Measurements from ENCODE around the gene SPATA46. TPM values are rescaled to one million over a fixed set of nuclear protein-coding genes. Genes with fewer than 3 reads are reported as not detected.
"Not testable (repeated sequence)": the region's sequence is repeated elsewhere in the genome, so short reads cannot be mapped to it uniquely, and the experiment has no call there.

The SPATA46 gene, protein sequence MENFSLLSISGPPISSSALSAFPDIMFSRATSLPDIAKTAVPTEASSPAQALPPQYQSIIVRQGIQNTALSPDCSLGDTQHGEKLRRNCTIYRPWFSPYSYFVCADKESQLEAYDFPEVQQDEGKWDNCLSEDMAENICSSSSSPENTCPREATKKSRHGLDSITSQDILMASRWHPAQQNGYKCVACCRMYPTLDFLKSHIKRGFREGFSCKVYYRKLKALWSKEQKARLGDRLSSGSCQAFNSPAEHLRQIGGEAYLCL
- total RNA-seq (2014; rRNA removed; shearing (Covaris generic)): not detected in 2 replicates

DNA sequence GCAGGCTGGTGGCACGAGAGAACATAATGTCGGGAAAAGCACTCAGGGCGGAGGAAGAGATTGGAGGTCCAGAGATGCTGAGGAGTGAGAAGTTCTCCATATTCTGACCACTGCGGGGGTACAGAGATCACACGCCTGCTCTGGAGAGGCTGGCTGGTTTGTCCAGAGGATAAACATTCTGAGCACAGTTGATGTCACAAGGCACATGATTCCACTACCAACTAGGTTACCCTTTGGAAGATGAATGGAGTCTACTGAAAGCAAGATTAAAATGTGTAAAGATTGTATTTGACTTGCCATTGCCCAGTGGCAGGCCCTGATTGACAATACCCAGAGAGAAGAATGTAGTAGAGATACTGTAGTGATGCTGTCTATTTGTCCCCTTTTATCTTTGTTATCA is at the start of gene SPATA46:
SPATA46 (minus strand) TSS at position 164 of the 400 bp plus-strand sequence; CDS start at position 100, 64 bp downstream.
- Histone ChIP-seq H3K4me3 (no peak within 1 kb of the TSS), H3K27me3 (replicated peaks) (no peaks in the 10 kb centered on the region), H3K4me1 (replicated peaks) (peaks cover 8% of the 10 kb centered on the region), H3K27ac (no peak within 1 kb of the TSS), H3K36me3 (no peaks in the 10 kb centered on the region), H3K9me3 (replicated peaks) (no peaks in the 10 kb centered on the region)
- DNase-seq (ENCODE audit: low read depth in 1 of 2, low spot score in 2 of 2): no peak

DNA sequence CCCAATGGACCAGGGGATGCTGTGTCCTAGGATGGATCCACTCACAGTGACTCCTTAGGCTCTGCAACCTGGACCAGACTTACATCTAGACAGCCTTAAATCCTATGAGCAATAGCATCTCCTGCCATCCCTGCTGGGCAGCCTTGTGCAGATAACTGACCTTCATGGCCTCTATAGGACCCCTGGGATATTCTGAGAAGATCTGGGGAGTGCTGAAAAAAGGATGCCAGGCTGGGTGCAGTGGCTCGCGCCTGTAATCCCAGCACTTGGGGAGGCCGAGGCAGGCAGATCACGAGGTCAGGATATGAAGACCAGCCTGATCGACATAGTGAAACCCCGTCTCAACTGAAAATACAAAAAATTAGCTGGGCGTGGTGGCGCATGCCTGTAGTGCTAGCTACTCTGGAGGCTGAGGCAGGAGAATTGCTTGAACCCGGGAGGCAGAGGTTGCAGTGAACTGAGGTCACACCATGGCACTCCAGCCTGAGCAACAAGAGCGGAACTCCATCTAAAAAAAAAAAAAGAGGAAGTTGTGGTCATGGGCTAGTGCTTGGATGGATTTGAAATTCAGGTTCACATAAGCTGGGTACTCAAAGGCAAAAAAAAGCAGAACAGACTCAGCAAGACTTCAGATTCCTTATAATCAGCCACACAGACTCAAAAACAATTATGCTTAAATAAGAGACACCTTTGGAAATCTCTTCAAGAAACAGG is 46.2 kb upstream of the SPATA46 start:
- H3K27me3 ChIP-seq (replicated peaks): no peaks in the 10 kb centered on the region
- H3K4me1 ChIP-seq (replicated peaks): no peaks in the 10 kb centered on the region
- no peak overlapping the region for H3K4me3 ChIP-seq
- no peak for DNase-seq (ENCODE audit: low read depth in 1 of 2, low spot score in 2 of 2)
- H3K36me3 ChIP-seq: no peaks in the 10 kb centered on the region
- H3K9me3 ChIP-seq (replicated peaks): 0 out of 2 replicates have a peak, but pooled peaks cover 4% of the 10 kb centered on the region
- H3K27ac ChIP-seq: no peak overlapping the region

DNA sequence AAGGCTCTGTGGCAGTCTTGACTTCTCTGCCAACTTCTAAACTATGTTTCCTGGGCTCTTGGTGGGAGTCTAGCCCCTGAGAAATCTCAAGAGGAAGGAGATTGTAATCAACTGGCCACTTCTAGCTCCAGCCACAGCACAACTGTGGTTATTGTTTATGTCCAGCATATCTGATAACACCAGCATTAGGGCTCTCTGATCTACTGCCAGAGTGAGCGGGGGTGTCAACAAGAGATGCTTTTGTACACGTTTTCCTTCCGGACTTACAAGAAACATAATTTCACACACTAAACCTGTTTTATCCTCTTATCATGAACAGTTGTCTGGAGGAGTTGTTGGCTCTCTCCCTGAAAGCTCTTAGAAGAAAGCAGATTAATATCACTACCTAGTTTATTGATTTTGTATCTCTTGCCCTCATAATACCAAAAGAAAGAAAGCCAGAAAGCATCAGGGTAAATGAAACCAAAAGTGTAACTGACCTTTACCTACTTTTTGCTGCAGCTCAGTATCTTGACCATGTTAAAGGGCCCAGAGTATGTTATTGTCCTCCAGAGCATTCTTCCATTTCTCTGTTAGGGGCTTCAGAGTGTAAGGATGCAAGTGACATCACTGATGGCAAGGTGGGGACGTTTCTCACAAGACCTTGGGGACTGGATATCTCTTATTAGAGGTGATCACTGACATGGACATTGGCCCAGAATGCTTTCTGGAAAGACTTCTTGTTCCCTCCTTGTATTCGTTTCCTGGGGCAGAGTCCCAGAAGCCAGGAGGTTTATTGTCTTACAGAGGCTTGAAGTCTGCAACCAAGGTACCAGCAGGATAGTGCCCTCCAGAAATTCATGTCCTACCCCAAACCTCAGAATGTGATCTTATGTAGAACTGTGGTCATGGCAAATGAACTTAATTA is 44.9 kb upstream of the SPATA46 start:
- no peak overlapping the region for H3K27ac ChIP-seq
- DNase-seq (ENCODE audit: low read depth in 1 of 2, low spot score in 2 of 2): no peak
- H3K4me3 ChIP-seq: no peak overlapping the region
- 0 out of 2 replicates have a peak, but pooled peaks cover 4% of the 10 kb centered on the region for H3K9me3 ChIP-seq (replicated peaks)
- no peaks in the 10 kb centered on the region for H3K4me1 ChIP-seq (replicated peaks)
- no peaks in the 10 kb centered on the region for H3K27me3 ChIP-seq (replicated peaks)
- no peaks in the 10 kb centered on the region for H3K36me3 ChIP-seq

DNA sequence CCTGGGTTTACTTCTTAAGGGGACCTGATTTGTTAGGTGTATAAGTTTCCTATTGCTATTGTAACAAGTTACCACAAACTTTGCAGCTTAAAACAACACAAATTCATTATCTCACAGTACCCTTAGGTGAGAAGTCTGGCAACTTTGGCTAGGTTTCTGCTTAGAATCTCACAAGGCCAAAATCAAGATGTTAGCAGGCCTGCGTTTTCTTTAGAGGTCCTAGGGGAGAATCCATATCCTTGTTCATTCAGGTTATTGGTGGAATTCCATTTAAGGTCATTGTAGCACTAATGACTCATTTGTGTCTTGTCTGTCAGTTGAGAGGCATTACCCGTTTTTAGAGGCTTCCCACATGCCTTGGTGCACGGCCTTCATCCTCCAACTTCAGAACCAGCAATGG is 43.5 kb upstream of the SPATA46 start:
- no peaks in the 10 kb centered on the region for H3K36me3 ChIP-seq
- H3K4me3 ChIP-seq: no peak overlapping the region
- H3K27me3 ChIP-seq (replicated peaks): no peaks in the 10 kb centered on the region
- DNase-seq (ENCODE audit: low read depth in 1 of 2, low spot score in 2 of 2): no peak
- H3K9me3 ChIP-seq (replicated peaks): 0 out of 2 replicates have a peak, but pooled peaks cover 4% of the 10 kb centered on the region
- H3K27ac ChIP-seq: no peak overlapping the region
- H3K4me1 ChIP-seq (replicated peaks): no peaks in the 10 kb centered on the region

DNA sequence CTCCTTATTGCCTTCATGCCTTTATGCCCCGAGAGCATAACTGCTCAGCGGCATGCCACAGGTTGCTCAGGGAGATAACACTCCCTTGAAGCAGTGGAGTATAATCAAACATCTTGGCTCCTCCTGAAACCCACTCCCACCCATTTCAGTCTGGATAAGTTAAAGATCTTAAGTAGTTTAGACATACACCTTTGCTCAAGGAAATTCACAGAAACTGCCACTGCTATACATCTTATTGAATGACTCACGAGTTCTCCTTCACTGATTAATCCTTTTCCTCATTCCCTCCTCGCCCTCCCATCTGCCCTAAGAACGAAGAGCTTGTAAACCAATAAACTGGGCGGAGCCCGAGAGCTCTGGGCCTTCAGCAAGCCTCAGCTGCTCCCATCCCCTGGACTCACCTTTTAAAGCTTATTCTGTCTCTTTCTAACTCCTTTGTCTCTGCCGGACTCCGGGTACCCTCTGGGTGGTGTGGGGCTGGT is 42.8 kb upstream of the SPATA46 start:
- not testable (repeated sequence) for H3K27me3 ChIP-seq (replicated peaks); H3K27ac ChIP-seq; DNase-seq (ENCODE audit: low read depth in 1 of 2, low spot score in 2 of 2); H3K9me3 ChIP-seq (replicated peaks); H3K4me1 ChIP-seq (replicated peaks); H3K36me3 ChIP-seq; H3K4me3 ChIP-seq

DNA sequence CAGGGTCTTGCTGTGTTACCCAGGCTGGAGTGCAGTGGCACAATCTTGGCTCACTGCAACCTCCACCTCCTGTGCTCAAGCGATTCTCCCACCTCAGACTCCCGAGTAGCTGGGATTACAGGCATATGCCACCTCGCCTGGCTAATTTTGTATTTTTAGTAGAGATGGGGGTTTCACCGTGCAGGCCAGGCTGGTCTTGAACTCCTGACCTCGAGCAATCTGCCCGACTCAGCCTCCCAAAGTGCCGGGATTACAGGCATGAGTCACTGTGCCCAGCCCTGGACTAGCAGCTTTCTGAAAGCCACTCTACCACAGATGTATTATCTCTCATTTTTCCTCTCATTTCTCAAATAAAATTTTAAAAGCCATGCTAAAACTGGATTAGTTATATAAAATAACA is 41.9 kb upstream of the SPATA46 start:
- H3K4me1 ChIP-seq (replicated peaks); H3K27me3 ChIP-seq (replicated peaks); DNase-seq (ENCODE audit: low read depth in 1 of 2, low spot score in 2 of 2); H3K36me3 ChIP-seq; H3K4me3 ChIP-seq; H3K9me3 ChIP-seq (replicated peaks); H3K27ac ChIP-seq: not testable (repeated sequence)

DNA sequence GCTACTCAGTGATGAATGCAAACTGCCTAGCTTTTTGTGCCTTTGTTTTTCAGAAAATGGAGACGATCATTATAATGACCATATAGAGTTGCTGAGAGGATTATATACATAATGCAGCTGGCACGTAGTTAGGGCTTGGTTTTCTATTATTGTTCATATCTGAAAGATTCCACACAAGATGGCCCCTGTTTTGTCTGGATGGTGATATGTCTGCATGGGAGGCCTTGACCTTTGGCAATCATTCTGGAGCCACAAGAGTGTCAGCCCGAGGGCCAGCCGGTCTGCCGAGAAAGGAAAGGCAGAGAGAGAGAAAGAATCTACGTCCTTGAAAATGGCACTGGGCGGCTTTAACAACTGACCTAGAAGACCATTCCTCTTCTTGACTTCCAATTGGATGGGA is 41.0 kb upstream of the SPATA46 start:
- H3K4me3 ChIP-seq: no peak overlapping the region
- no peaks in the 10 kb centered on the region for H3K9me3 ChIP-seq (replicated peaks)
- DNase-seq (ENCODE audit: low read depth in 1 of 2, low spot score in 2 of 2): no peak
- H3K36me3 ChIP-seq: no peaks in the 10 kb centered on the region
- H3K4me1 ChIP-seq (replicated peaks): no peaks in the 10 kb centered on the region
- no peak overlapping the region for H3K27ac ChIP-seq
- no peaks in the 10 kb centered on the region for H3K27me3 ChIP-seq (replicated peaks)

DNA sequence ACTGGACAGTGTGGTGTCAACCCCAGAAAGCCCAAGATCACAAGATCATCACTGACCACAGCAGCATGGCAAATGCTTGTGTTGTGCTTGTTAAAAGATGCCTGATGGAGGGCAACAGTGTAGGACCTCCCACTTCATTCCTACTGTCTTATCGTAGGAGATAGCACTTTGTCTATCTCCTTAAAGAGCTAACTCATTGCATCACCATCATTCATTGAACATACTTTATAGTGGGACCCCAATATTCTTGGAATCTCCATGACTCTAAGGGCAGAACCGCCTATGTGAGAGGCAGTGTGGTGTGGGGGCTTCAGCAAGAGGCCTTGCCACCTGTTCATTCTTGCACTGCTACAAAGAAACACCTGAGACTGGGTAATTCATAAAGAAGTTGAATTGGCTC is 40.3 kb upstream of the SPATA46 start:
- Histone ChIP-seq H3K4me3 (no peak overlapping the region), H3K27me3 (replicated peaks) (no peaks in the 10 kb centered on the region), H3K9me3 (replicated peaks) (no peaks in the 10 kb centered on the region), H3K27ac (no peak overlapping the region), H3K36me3 (no peaks in the 10 kb centered on the region), H3K4me1 (replicated peaks) (no peaks in the 10 kb centered on the region)
- DNase-seq (ENCODE audit: low read depth in 1 of 2, low spot score in 2 of 2): no peak

DNA sequence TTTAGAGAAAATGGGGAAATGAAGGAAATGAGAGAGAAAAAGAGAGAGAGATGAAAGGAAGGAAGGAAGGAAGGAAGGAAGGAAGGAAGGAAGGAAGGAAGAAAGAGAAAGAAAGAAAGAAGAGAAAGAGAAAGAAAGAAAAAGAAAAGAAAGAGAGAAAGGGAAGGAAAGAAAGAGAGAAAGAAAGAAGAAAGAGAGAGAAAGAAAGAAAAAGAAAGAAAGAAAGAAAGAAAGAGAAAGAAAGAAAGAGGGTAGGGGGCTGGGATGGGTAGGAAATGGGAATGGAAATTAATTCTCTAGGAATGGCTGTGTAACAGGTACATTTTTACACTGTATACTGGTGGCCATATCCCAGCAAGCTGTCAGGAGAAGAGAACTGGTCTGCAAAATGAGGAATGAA is 39.6 kb upstream of the SPATA46 start:
- Histone ChIP-seq H3K27ac (no peak overlapping the region), H3K27me3 (replicated peaks) (no peaks in the 10 kb centered on the region), H3K4me3 (no peak overlapping the region), H3K36me3 (no peaks in the 10 kb centered on the region), H3K9me3 (replicated peaks) (no peaks in the 10 kb centered on the region), H3K4me1 (replicated peaks) (no peaks in the 10 kb centered on the region)
- no peak for DNase-seq (ENCODE audit: low read depth in 1 of 2, low spot score in 2 of 2)

DNA sequence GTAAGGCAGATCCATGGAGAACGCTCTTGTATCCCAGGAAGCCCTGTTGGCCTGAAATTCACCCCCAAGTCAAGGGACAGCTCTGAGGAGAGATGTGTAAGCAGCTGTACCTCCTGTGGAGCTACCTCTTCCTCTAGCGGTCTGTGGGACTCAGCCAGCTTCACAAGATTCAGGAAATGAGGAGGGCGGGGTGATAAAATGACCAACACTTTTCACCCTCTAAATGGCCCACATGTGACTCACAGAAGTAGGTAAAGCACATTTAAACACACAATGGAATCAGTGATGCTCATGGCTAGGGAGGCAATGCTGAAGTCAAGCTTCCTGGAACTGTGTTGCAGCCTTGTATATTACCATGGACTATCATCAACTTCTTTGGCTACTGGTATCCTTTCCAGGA is 35.3 kb upstream of the SPATA46 start, which contains the start of gene SH2D1B:
SH2D1B (minus strand) TSS at position 135 of the 400 bp plus-strand sequence; CDS start at position 15, 120 bp downstream.
- H3K36me3 ChIP-seq: no peaks in the 10 kb centered on the region
- no peaks in the 10 kb centered on the region for H3K9me3 ChIP-seq (replicated peaks)
- no peak within 1 kb of the TSS for H3K4me3 ChIP-seq
- no peaks in the 10 kb centered on the region for H3K27me3 ChIP-seq (replicated peaks)
- no peak for DNase-seq (ENCODE audit: low read depth in 1 of 2, low spot score in 2 of 2)
- no peak within 1 kb of the TSS for H3K27ac ChIP-seq
- no peaks in the 10 kb centered on the region for H3K4me1 ChIP-seq (replicated peaks)

DNA sequence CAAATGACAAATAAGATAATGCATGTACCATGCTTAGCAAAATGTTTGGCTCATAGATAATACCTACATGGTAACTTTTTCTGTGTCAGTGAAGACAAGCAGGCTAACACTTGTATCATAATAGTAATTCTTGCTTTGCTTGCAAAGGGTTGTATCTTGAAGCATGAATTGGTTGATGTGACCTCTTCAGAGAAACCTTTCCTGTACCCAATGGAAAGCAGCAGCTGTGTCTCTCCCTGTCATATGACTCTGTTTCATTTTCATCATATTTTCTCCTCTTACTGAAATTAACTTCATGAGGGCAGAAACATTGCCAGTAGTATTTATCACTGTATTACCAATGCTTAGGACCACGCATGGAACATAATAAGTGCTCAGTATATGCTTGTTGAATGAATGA is 30.9 kb upstream of the SPATA46 start:
- Histone ChIP-seq H3K4me3 (no peak overlapping the region), H3K27ac (no peak overlapping the region), H3K9me3 (replicated peaks) (no peaks in the 10 kb centered on the region), H3K27me3 (replicated peaks) (no peaks in the 10 kb centered on the region), H3K4me1 (replicated peaks) (no peaks in the 10 kb centered on the region), H3K36me3 (no peaks in the 10 kb centered on the region)
- no peak for DNase-seq (ENCODE audit: low read depth in 1 of 2, low spot score in 2 of 2)

DNA sequence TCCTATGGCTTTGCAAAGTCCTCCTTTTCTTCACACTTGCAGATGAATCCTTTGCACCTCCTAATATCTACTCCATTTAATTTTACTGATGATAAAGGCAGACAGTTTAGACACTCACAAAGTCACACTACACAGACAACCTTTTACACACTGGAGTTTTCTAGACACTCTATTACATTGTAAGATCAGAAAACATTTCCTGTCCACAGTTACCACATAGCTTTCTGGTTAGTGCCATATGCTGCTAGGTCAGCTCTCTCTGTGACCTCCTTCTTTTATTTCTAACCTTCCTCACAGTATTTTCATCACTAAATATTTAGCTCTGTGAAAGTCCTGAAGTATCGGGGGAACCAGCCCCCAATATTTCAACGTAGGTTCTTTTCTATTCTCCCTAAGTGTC is 30.2 kb upstream of the SPATA46 start:
- no peaks in the 10 kb centered on the region for H3K27me3 ChIP-seq (replicated peaks)
- no peak for DNase-seq (ENCODE audit: low read depth in 1 of 2, low spot score in 2 of 2)
- no peaks in the 10 kb centered on the region for H3K9me3 ChIP-seq (replicated peaks)
- H3K4me3 ChIP-seq: no peak overlapping the region
- H3K27ac ChIP-seq: no peak overlapping the region
- no peaks in the 10 kb centered on the region for H3K36me3 ChIP-seq
- no peaks in the 10 kb centered on the region for H3K4me1 ChIP-seq (replicated peaks)

DNA sequence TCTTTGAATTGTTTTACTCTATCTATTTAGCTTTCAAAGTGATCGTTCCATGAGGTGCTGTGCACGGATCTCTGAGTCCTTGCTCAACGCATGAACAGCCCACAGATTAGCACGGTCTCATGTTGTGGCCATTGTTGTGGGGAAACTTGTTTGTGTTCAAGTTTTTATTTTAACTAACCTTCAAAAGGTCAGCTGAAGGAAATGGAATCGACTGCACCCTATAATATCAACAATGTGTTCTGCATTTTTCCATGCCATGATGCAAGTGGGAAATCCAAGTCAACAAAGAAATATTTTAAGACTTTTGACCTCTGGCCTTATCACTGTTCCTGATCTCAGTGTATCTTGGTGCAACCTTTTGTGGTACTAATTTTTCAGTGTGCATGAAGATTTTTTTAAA is 29.1 kb upstream of the SPATA46 start:
- Histone ChIP-seq H3K4me3 (no peak overlapping the region), H3K36me3 (no peaks in the 10 kb centered on the region), H3K27me3 (replicated peaks) (peaks cover 3% of the 10 kb centered on the region; the same call in 1 of the 2 replicates), H3K27ac (no peak overlapping the region), H3K9me3 (replicated peaks) (no peaks in the 10 kb centered on the region), H3K4me1 (replicated peaks) (no peaks in the 10 kb centered on the region)
- no peak for DNase-seq (ENCODE audit: low read depth in 1 of 2, low spot score in 2 of 2)
